IMR-90 (cell line): ENCODE data around the gene CD300LF. TPM values are rescaled to one million over a fixed set of nuclear protein-coding genes. Genes with fewer than 3 reads are reported as not detected.

Source experiments
- ATAC-seq: fragments of 200-7000 bp; cut with Tn5 transposase; 2 replicates; pipeline ENCODE4 v1.9.1; 2020; ENCODE audit warnings: low read depth, mild to moderate bottlenecking, moderate library complexity
- BruUV-seq: library from RNA; stranded (reverse); fragments of 400-500 nt; replicated peaks from 2 replicates; lab custom pipeline; 2021; lab: Mats Ljungman, UMichigan
- CTCF ChIA-PET: fragments of 300-600 bp; formaldehyde crosslinking; extraction: SDS; loops from one replicate; lab custom pipeline; 2021; ENCODE audit warnings: antibody characterized with exemption; lab: Yijun Ruan, JAX
- POLR2A ChIA-PET: fragments of 300-600 bp; sonication (Branson Sonifier 250); formaldehyde crosslinking; loops from one replicate; lab custom pipeline; 2022; ENCODE audit warnings: antibody characterized with exemption; ENCODE audit not compliant: unreplicated experiment; lab: Charles Lee
- DNase-seq: peaks from one replicate; pipeline ENCODE4 v3.0.0; 2013
- H2AFZ ChIP-seq: replicated peaks from 2 replicates; pipeline ENCODE3; 2013; ENCODE audit warnings: low read length, mild to moderate bottlenecking; ENCODE audit not compliant: poor library complexity
- H2AK5ac ChIP-seq: 2 replicates; pipeline ENCODE4 v1.6.1; 2013; ENCODE audit warnings: low read depth, low read length, inconsistent platforms
- H2AK9ac ChIP-seq: replicated peaks from 2 replicates; pipeline ENCODE3; 2013; ENCODE audit warnings: mild to moderate bottlenecking, low read depth, low read length, moderate library complexity; ENCODE audit not compliant: poor library complexity
- H2BK120ac ChIP-seq: 2 replicates; pipeline ENCODE4 v1.6.1; 2013; ENCODE audit warnings: low read depth, low read length, inconsistent platforms
- H2BK15ac ChIP-seq: 3 replicates; pipeline ENCODE4 v1.6.1; 2013; ENCODE audit warnings: low read depth, low read length, inconsistent platforms
- H2BK20ac ChIP-seq: 2 replicates; pipeline ENCODE4 v1.6.1; 2013; ENCODE audit warnings: low read depth, mild to moderate bottlenecking, inconsistent platforms, low read length, moderate library complexity
- H2BK5ac ChIP-seq: 2 replicates; pipeline ENCODE4 v1.6.1; 2013; ENCODE audit warnings: mild to moderate bottlenecking, low read depth, low read length, inconsistent platforms; ENCODE audit not compliant: poor library complexity, severe bottlenecking
- H3K14ac ChIP-seq: replicated peaks from 2 replicates; pipeline ENCODE4 v1.6.1; 2013; ENCODE audit warnings: low read depth, low read length, inconsistent platforms
- H3K18ac ChIP-seq: 2 replicates; pipeline ENCODE4 v1.6.1; 2013; ENCODE audit warnings: low read depth, low read length, control low read depth
- H3K23ac ChIP-seq: 2 replicates; pipeline ENCODE4 v1.6.1; 2013; ENCODE audit warnings: low read depth, low read length, inconsistent platforms
- H3K27ac ChIP-seq: 2 replicates; pipeline ENCODE4 v1.5.1; 2013; ENCODE audit warnings: mild to moderate bottlenecking, control low read depth, low read length; ENCODE audit not compliant: insufficient read depth
- H3K27me3 ChIP-seq: 2 replicates; pipeline ENCODE4 v1.6.1; 2013; ENCODE audit warnings: low read length; ENCODE audit not compliant: control insufficient read depth, insufficient read depth
- H3K36me3 ChIP-seq: 2 replicates; pipeline ENCODE4 v1.6.1; 2013; ENCODE audit warnings: low read length, mixed read lengths; ENCODE audit not compliant: control insufficient read depth, insufficient read depth
- H3K4ac ChIP-seq: 2 replicates; pipeline ENCODE4 v1.6.1; 2013; ENCODE audit warnings: low read depth, low read length, inconsistent platforms
- H3K4me1 ChIP-seq: 2 replicates; pipeline ENCODE4 v1.6.1; 2013; ENCODE audit warnings: low read length, mixed read lengths; ENCODE audit not compliant: control insufficient read depth, insufficient read depth
- H3K4me2 ChIP-seq: 2 replicates; pipeline ENCODE4 v1.6.1; 2013; ENCODE audit warnings: low read depth, mild to moderate bottlenecking, control low read depth, low read length, moderate library complexity
- H3K4me3 ChIP-seq: 2 replicates; pipeline ENCODE4 v1.5.1; 2013; ENCODE audit warnings: low read depth, mild to moderate bottlenecking, control low read depth, low read length, moderate library complexity; ENCODE audit not compliant: insufficient read depth
- H3K56ac ChIP-seq: 2 replicates; pipeline ENCODE4 v1.6.1; 2013; ENCODE audit warnings: low read length, inconsistent platforms; ENCODE audit not compliant: insufficient read depth; ENCODE audit errors: extremely low read depth
- H3K79me1 ChIP-seq, 2 experiments: 2 replicates each; pipeline ENCODE4 v1.6.1; 2013; ENCODE audit warnings: low read length in 2 of 2, inconsistent platforms in 1 of 2, low read depth in 1 of 2
- H3K9ac ChIP-seq: 2 replicates; pipeline ENCODE4 v1.6.1; 2013; ENCODE audit warnings: low read depth, low read length, control low read depth
- H3K9me1 ChIP-seq: 2 replicates; pipeline ENCODE4 v1.6.1; 2013; ENCODE audit warnings: low read length, inconsistent platforms; ENCODE audit not compliant: insufficient read depth
- H3K9me3 ChIP-seq: 2 replicates; pipeline ENCODE4 v1.6.1; 2013; ENCODE audit warnings: low read length; ENCODE audit not compliant: control insufficient read depth, insufficient read depth
- H4K20me1 ChIP-seq: 2 replicates; pipeline ENCODE4 v1.6.1; 2013; ENCODE audit warnings: low read length, inconsistent platforms; ENCODE audit not compliant: insufficient read depth
- H4K5ac ChIP-seq: 2 replicates; pipeline ENCODE4 v1.6.1; 2013; ENCODE audit warnings: mild to moderate bottlenecking, low read depth, low read length, control low read depth
- H4K8ac ChIP-seq, 2 experiments: 2 replicates each; pipeline ENCODE4 v1.6.1; 2013; ENCODE audit warnings: low read depth in 2 of 2, low read length in 2 of 2, control low read depth in 1 of 2, inconsistent platforms in 1 of 2
- H4K91ac ChIP-seq: 2 replicates; pipeline ENCODE4 v1.6.1; 2013; ENCODE audit warnings: low read depth, low read length, inconsistent platforms; ENCODE audit not compliant: insufficient read depth
- BHLHE40 ChIP-seq: fragments of 150-350 bp; IDR thresholded peaks from 2 replicates; pipeline ENCODE4 v1.6.1; 2016; ENCODE audit warnings: mild to moderate bottlenecking, low read depth, low read length
- CHD1 ChIP-seq: IDR thresholded peaks from 2 replicates; pipeline ENCODE4 v1.6.1; 2012; ENCODE audit warnings: low read depth, low read length, improper control_type of control experiment
- FOS ChIP-seq: fragments of 150-350 bp; IDR thresholded peaks from 2 replicates; pipeline ENCODE4 v1.6.1; 2016; ENCODE audit warnings: low read depth, low read length
- MAZ ChIP-seq: IDR thresholded peaks from 2 replicates; pipeline ENCODE4 v1.6.1; 2012; ENCODE audit warnings: low read depth, mild to moderate bottlenecking, low read length, improper control_type of control experiment, moderate library complexity, borderline replicate concordance
- POLR2A ChIP-seq: IDR thresholded peaks from 2 replicates; pipeline ENCODE4 v1.6.1; 2012; ENCODE audit warnings: mild to moderate bottlenecking, low read depth, low read length
- RAD21 ChIP-seq: IDR thresholded peaks from 2 replicates; pipeline ENCODE4 v1.6.1; 2012; ENCODE audit warnings: low read length, improper control_type of control experiment
- RCOR1 ChIP-seq: IDR thresholded peaks from 2 replicates; pipeline ENCODE4 v1.6.1; 2012; ENCODE audit warnings: mild to moderate bottlenecking, low read length, improper control_type of control experiment; ENCODE audit not compliant: insufficient replicate concordance
- RFX5 ChIP-seq: IDR thresholded peaks from 2 replicates; pipeline ENCODE4 v1.8.0; 2012; ENCODE audit warnings: low read depth, mild to moderate bottlenecking, low read length, moderate library complexity
- WGBS, 2 experiments: methylation state at CpG; one replicate each; pipeline versions ENCODE4 v1.1.5 to v1.1.7; 2013; ENCODE audit warnings: missing lambda C conversion rate in 2 of 2; ENCODE audit not compliant: insufficient read length in 1 of 2; ENCODE audit errors: extremely low coverage in 2 of 2; 5-methylcytosine and 5-hydroxymethylcytosine counted together
- dilution Hi-C: fragments of 300-500 bp; cut with HindIII; formaldehyde crosslinking; loops from one replicate; pipeline ENCODE4 v1.14.3; 2018; ENCODE audit warnings: low sequenced_read_pairs; ENCODE audit not compliant: unreplicated experiment
- in situ Hi-C: fragments of 300-500 bp; cut with MboI; formaldehyde crosslinking; loops from 3 replicates; pipeline ENCODE4 v1.14.3; 2019; ENCODE audit warnings: low sequenced_read_pairs, inconsistent platforms, mixed read lengths
- intact Hi-C: fragments of 100-400 bp; cut with micrococcal nuclease; formaldehyde crosslinking; loops from 2 replicates; pipeline ENCODE4 v1.10.0; 2022
- polyA plus RNA-seq, 3 experiments: library from polyadenylated mRNA; depleted of rRNA; stranded (reverse); fragments of >200 nt; gene quantifications; 2 replicates each; pipeline ENCODE4 v1.2.3, GENCODE V29; 2012; ENCODE audit warnings: low replicate concordance in 1 of 3
- total RNA-seq: library from RNA; depleted of rRNA; stranded (reverse); fragments of >200 nt; gene quantifications from 2 replicates; pipeline ENCODE4 v1.2.3, GENCODE V29; 2012
- TF ChIP-seq, protein P1 (sequence below): conservative IDR thresholded peaks from 2 replicates; pipeline ENCODE4 v1.5.1; 2012; ENCODE audit warnings: mild to moderate bottlenecking, low read depth, low read length, improper control_type of control experiment
- TF ChIP-seq, protein P2 (sequence below): fragments of 150-350 bp; IDR thresholded peaks from 2 replicates; pipeline ENCODE4 v1.6.1; 2017; ENCODE audit warnings: mild to moderate bottlenecking, antibody characterized with exemption, low read length, low read depth

Gene CD300LF
- total and polyA plus RNA-seq, 2 of the 4 experiments (the other 2 are of a cell fraction) = not detected

DNA sequence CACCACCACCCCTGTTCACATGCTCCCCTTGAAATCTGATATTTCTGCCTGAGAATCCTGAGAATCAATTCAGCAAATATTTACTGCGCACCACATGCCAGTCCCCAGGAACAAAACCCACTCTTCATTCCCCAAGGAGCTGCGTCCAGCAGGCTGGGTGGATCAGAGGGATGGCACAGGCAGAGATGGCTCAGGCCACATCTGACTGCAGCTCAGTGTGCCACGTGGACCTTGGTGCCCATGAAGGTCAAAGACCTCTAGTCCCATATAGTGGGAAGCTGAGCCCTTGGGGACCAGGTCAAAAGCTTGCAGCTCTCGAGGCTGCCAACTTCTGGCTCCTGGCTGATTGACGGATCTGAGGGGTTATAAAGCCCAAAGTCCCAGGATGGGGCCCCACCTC, 31.8 kb downstream of the CD300LF start:
- Histone ChIP-seq H3K9ac (no peak overlapping the region), H3K4me1 (no peaks in the 10 kb centered on the region), H2AK5ac (no peak overlapping the region), H4K5ac (no peak overlapping the region), H3K9me3 (no peaks in the 10 kb centered on the region), H4K20me1 (no peaks in the 10 kb centered on the region), H2AK9ac (no peak overlapping the region), H3K27ac (no peak overlapping the region), H3K23ac (no peak overlapping the region), H2AFZ (no peak overlapping the region), H2BK5ac (no peak overlapping the region), H3K14ac (no peak overlapping the region), H3K56ac (no peak overlapping the region), H3K9me1 (no peaks in the 10 kb centered on the region), H3K36me3 (no peaks in the 10 kb centered on the region), H3K79me1 (no peaks in the 10 kb centered on the region), H4K8ac (no peak overlapping the region), H2BK120ac (no peak overlapping the region), H4K91ac (no peak overlapping the region), H2BK20ac (no peak overlapping the region), H3K4me3 (no peak overlapping the region), H2BK15ac (no peak overlapping the region), H3K27me3 (no peaks in the 10 kb centered on the region), H3K4ac (no peak overlapping the region), H3K18ac (no peak overlapping the region), H3K4me2 (no peak overlapping the region)
- TF ChIP-seq RCOR1 (no peak), POLR2A (no peak), BHLHE40 (no peak), RFX5 (no peak), RAD21 (no peak), FOS (no peak), CHD1 (no peak), MAZ (no peak)
- TF ChIP-seq, protein P1, sequence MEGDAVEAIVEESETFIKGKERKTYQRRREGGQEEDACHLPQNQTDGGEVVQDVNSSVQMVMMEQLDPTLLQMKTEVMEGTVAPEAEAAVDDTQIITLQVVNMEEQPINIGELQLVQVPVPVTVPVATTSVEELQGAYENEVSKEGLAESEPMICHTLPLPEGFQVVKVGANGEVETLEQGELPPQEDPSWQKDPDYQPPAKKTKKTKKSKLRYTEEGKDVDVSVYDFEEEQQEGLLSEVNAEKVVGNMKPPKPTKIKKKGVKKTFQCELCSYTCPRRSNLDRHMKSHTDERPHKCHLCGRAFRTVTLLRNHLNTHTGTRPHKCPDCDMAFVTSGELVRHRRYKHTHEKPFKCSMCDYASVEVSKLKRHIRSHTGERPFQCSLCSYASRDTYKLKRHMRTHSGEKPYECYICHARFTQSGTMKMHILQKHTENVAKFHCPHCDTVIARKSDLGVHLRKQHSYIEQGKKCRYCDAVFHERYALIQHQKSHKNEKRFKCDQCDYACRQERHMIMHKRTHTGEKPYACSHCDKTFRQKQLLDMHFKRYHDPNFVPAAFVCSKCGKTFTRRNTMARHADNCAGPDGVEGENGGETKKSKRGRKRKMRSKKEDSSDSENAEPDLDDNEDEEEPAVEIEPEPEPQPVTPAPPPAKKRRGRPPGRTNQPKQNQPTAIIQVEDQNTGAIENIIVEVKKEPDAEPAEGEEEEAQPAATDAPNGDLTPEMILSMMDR = no peak
- TF ChIP-seq, protein P2, sequence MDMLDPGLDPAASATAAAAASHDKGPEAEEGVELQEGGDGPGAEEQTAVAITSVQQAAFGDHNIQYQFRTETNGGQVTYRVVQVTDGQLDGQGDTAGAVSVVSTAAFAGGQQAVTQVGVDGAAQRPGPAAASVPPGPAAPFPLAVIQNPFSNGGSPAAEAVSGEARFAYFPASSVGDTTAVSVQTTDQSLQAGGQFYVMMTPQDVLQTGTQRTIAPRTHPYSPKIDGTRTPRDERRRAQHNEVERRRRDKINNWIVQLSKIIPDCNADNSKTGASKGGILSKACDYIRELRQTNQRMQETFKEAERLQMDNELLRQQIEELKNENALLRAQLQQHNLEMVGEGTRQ = no peak
- ChIA-PET CTCF (no interaction called here), POLR2A (no interaction called here)
- ATAC-seq (no peak), DNase-seq (no peak)
- 13% methylated on average over 1 of the region's 5 CpGs; no CpG with 5 or more reads in 1 of the 2 experiments for WGBS, 2 experiments
- in situ Hi-C loops (no loop called here), intact Hi-C loops (no loop called here), dilution Hi-C loops (no loop called here)
- no TSS peak for BruUV-seq
